IPS-18c (cell line): Measurements from ENCODE around the gene CARMIL1.

Source experiments
- H3K4me3 ChIP-seq: 2 replicates; pipeline ENCODE4 v1.7.0; 2013; ENCODE audit warnings: low read depth, mild to moderate bottlenecking, low read length, moderate library complexity; ENCODE audit not compliant: insufficient read depth
- H3K9me3 ChIP-seq: one replicate; pipeline ENCODE4 v1.6.1; 2013; ENCODE audit warnings: mild to moderate bottlenecking, low read length, moderate library complexity; ENCODE audit not compliant: control insufficient read depth, insufficient read depth

The CARMIL1 gene

DNA sequence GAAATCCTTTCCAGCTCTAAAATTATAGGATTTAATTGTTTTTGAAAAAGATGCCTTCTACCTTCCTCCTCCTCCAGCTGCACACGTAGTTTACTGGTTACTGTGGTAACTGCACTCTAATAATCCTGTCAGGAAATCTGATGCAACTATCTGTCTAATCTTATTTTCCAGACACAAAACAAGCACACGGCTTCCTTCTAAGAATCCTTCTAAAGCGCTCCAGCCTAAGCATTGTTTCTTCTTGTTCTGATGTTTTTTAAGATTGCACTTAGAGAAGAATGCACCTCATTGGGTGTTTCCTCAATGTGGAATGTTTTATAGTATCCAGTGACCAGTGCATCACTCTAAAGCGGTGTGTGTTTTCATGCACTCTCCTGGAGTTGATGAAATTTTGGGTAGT is 63.6 kb downstream of the CARMIL1 start:
- no peaks in the 10 kb centered on the region for H3K9me3 ChIP-seq
- H3K4me3 ChIP-seq: no peak overlapping the region

DNA sequence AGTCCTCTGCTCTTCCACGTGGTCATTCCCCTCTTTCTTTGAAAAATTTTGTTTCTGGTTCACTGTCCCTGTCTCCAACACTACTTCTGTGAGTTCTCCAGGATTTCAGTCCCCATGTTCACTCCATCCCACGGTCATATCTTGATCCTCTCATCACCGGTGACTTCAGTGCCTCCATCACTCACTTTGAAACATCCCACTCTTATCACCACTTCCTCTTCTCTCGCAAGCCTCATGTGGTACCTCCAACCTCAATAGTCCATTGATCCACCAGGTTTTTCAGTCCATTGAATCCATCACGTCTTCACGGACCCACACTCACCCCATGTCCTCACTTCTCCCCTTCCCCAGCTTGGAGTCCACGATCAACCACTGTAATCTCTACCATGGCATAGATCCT is 64.8 kb downstream of the CARMIL1 start:
- Histone ChIP-seq H3K9me3 (no peaks in the 10 kb centered on the region), H3K4me3 (no peak overlapping the region)

DNA sequence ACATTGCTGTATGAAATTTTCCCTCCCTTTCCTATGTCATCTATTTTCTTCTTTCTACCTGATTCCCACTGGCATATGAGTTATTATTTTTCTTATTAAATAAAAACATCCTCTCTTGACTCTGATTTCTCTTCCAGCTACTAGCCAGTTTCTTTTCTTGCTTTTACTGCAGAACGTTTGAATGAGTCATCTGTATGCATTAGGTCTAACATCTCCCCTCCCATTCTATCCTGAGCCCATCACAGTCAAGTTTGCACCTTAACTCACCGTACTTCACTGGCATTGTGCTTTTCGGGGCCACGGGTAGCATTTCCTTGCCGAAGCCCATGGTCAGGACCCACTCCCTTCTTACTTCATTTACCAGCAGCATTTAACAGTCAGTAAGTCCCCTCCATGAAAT is 65.7 kb downstream of the CARMIL1 start:
- H3K9me3 ChIP-seq: no peaks in the 10 kb centered on the region
- H3K4me3 ChIP-seq: no peak overlapping the region

DNA sequence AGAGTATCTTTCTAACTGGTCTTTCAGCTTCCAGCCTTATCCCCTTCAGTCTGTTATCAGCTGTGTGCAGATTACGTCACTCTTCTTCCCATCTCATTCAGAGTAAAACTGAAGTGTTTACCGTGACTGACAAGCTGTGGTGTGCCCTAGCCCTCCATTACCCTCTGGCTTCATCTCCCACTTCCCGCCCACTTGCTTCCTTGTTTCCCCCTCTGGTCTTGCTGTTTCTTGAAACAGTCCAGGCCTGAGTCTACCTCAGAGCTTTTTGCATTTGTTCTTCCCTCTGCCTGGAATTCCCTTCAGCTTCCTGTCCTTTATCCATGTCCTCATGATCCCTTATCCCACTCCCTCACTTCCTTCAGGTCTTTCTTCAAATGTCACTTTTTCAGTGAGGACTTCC is 66.9 kb downstream of the CARMIL1 start:
- Histone ChIP-seq H3K4me3 (no peak overlapping the region), H3K9me3 (no peaks in the 10 kb centered on the region)

DNA sequence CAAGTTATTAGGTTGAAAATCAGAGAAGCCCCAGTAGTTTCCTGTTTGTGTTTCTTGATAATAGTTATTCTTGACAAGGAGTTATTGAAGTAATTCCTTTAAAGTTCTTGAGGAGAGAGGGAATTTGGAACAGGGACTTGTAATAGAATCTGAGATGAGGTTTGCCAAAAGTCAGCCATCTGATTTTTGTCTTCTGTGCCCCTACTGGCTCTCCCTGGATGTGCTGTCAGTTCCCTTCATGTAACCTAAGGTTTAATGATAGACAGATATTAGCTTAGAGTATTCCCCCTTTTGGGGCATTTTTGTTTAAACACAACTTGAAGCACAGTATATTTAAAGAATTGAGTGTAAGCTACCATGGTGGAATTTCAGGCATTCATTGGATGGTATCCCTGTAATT is 71.4 kb downstream of the CARMIL1 start:
- Histone ChIP-seq H3K9me3 (no peaks in the 10 kb centered on the region), H3K4me3 (no peak overlapping the region)

DNA sequence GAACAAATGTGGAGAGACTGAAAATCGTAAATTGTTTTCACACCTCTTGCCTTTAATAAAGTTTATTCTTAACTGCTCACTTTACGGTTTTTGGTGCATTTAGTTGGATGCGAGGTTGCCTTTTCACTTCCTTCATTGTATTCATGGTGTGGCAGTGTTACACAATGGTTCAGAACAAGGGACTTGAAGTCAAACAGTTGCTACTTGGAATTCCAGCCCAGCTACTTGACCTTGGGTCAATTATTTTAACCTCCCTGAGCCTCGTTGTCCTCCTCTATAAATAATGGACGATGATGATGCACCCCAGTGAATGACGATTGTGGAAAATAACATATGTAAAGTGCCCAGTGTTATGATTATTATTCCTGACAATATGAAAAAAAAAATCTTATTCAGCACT is 72.3 kb downstream of the CARMIL1 start:
- H3K9me3 ChIP-seq: no peaks in the 10 kb centered on the region
- no peak overlapping the region for H3K4me3 ChIP-seq

DNA sequence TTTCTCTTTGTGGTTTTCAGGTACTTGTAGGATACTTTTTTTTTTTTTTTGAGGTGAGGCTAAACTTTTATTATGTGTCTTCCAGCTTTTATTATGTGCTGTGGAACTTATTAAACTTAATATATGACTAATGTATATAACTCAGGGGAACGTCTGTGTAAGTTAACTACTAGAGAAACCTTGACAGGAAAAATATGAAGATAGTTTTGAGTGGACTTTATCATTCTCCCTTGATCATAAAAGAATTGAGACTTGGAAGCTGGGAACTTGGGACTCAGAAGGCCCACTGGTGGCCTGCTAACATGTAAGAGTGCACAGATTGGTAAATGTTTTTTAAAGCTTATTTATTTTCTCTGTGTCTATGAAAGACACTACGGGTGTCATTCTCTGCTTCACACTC is 73.1 kb downstream of the CARMIL1 start:
- Histone ChIP-seq H3K9me3 (no peaks in the 10 kb centered on the region), H3K4me3 (no peak overlapping the region)

DNA sequence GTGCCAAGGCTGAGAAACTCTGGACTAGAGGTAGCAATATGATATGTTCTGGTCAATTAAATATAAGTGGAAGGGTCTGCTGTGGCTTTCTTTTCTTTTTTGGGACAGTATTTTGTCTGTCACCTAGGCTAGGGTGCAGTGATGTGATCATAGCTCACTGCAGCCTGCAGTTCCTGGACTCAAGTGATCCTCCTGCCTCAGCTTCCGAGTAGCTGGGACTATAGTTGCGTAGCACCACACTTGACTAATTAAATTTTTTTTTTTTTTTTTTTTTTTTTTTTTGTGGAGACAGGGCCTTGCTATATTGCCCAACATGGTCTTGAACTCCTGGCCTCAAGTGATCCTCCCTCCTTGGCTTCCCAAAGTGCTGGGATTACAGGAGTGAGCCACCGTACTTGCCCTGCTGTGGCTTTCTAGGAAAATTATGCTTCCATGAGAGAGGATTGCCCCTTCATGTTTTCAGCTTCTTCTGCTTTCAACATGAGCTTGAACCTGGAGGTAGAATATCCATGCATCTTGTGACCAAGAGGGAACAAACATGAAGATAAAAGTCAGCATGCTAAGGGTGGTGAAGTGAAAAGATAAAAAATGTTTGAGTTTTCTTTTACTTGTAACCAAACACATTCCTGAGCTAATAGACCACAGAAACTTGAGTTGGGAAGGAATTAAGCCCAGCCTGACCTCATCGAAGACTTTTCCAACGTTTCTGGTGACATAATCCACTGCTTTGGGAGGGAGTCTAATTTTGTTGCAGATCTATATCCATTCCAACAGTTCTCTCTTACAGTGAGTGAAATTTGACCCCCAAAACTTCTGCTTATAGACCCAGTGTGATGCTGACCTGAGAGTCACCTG is 75.1 kb downstream of the CARMIL1 start:
- no peaks in the 10 kb centered on the region for H3K9me3 ChIP-seq
- no peak overlapping the region for H3K4me3 ChIP-seq

DNA sequence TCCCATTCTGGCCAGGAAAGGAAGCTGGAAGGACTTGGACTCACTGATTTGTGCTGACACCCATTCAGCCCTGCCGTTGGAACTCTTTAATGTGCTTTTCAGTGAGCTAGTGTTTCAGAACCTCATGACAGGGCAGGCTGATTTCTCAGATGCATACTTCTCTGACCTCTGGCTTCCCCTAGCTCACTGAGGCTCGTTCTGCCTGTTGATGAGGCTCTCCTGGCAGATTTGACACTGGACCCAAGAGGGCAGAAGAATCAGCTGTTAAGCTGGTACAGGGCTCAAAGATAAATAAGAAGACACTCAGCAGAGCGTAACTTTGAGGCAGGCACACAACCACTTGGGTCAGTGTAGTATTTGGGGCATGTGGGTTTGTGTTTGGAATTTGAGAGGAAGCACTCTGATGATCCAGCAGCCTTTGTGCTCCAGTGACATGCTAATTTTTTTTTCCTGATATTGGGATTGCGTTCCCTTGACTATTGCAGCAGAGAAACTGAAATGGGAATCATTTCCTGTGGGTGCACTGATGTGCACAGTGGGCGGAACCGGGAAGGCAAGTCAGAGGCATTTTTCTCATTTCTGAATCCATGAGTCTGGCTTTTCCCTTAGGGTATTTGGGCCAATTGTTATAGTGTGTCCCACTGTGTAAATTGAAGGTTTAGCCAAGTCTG is 80.2 kb downstream of the CARMIL1 start:
- no peak overlapping the region for H3K4me3 ChIP-seq

DNA sequence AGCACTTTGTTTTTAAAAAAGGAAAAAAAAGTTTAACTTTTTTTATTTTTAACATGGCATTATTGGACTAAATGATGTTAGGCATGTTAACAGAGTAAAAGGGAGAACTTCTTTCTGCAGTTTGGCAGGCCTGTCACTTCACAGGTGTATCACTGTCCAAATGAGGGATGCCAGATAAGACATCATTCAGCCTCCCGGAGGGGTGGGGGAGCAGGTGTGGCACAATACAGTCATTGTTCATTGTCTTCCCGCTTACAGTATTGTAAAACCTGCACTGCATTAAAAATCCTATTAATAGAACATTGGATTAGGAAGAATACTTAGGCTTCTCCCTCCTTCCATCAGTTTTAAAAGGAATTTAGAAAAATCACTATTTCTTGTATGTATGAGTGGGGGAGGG is 80.7 kb downstream of the CARMIL1 start:
- no peak overlapping the region for H3K4me3 ChIP-seq
- no peaks in the 10 kb centered on the region for H3K9me3 ChIP-seq

More for the DNA sequence above, 80.2 kb downstream of the CARMIL1 start:
- H3K9me3 ChIP-seq: no peaks in the 10 kb centered on the region

DNA sequence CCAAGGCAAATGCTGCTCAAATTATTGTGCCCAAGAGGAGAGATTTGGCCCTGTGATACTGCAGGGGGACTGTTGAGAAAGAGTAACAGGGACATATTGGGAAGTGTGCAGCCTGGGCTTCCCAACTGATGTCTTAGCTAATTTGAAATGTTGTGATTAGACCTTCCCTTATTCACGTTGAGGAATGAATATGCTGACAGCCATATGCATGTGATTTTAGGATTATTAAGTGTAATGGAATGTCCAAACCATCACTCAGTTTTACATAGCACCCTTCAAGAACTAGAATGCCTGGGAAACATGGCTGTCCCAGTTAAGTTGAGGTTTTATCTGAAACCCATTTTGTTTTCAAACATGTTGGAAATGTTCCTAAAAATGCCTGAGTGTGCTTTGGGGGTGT is 81.4 kb downstream of the CARMIL1 start:
- H3K9me3 ChIP-seq: no peaks in the 10 kb centered on the region
- H3K4me3 ChIP-seq: no peak overlapping the region

DNA sequence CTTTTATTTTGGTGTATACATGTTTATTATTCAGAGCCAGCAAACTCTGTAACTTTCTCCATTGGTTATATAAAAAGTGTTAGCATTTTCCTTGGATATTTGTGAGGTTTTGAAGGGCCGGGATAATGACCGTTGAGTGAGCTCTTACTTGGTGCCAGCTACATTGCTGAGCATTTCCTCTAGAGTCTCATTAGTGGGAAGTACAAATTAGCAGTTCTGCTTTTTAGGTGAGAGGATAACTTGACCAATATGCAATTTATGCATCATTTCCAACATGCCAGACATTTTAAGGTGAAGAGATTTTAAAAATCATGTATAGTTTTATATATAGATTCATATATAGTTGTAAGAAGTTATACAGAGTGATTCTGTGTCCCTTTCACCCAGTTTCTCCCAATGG is 84.3 kb downstream of the CARMIL1 start:
- Histone ChIP-seq H3K9me3 (no peaks in the 10 kb centered on the region), H3K4me3 (no peak overlapping the region)

DNA sequence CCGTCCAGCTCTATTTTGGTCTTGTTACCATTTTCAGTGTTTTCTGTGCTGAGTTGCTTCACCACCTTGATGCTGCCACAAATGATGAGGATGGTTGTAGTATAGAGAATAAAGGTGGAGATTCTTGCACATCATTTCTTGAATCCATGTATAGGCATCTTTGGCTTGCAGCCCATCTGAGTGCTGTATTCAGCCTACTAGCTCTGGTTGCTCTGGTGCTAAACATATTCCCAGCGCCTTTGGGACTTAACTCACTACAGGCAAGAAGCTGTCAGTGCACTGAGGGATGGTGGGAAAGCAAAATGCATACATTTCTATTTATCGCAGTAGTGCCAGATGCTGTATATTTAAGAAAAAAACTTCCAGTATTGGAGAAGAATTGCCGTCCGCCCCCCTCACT is 86.0 kb downstream of the CARMIL1 start:
- no peaks in the 10 kb centered on the region for H3K9me3 ChIP-seq
- no peak overlapping the region for H3K4me3 ChIP-seq

DNA sequence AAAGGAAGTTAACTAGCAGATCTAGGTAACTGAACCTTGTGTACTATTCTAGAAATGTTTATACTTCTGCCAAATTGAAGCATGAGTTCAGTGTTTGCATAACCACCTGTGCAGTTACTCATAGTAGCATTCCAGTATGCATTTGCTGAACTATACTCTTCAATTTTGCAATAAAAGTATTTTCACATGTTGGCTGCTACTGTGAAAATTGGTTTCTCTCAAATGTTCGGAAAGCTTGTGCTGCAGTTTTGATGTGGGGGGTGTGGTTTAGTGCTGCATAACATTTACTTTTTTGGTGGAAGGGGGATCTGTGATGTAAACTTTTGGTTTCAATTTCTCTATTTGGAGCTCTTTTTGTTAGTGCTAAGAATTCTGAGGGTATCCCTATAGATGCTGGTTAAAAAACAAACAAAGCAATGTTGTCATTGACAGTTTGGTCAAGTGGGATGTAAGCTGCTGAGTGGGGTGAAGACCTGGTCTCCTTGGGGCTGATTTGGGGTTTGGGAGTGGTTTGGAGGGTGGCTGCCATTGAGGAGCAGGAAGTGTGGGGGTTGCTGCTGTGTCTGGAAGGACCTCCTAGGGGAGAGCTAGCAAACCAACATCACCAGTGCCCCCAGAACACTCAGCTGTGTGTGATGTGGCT is 87.8 kb downstream of the CARMIL1 start:
- H3K4me3 ChIP-seq: no peak overlapping the region
- H3K9me3 ChIP-seq: no peaks in the 10 kb centered on the region

DNA sequence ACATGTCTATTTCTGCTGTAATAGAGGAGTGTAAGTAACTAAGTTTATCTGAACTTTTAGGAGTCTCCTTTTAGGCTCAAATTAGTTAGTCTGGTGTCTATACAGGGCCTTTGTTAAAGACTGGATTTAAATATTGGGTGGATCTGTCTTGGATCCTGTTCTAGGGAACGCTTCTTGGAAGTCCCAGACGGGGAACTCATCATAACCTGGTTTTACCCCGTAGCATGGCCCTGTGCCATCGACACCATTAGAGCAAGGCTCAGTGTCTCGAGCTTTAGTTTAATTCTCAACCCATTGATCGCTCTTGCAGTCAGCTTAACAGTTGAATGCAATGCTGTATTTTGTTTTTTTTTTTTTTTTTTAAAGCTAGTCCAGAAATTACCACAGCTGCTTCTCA is 89.9 kb downstream of the CARMIL1 start:
- H3K9me3 ChIP-seq: no peaks in the 10 kb centered on the region

DNA sequence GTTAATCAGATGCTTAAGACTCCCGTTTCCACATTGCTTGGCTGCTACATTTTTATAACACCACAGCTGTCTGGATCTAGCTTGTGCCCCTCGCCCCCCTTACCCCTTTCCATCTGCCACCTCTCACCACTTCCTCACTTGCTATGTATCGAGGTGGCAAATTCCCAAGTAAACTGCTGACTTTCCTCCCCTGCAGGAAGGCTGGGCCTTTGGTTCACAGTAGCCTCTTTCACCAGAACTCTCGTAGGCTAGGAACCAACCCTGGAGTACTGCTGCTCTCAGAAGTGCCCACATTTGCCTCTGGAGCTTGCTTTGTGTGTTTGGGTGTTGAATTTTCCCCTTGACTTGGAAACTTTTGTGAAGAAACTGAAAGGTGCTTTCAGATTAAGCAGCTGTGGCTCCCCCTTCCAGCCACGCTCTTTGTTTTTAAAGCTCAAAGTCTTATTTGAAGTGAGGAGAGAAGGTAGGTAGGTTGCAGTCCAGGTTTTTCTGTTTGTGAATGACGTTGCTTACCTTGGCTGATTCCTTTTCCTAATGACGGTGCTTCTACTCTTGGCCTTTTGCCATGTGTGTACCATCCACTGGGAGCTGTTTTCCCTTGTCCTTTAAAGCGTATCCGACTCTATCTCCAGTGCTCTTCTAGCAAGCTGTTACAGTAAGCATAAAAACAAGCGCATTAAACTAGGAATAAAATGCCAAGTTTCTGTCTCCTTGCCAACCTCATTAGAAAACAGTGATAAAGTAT is 90.4 kb downstream of the CARMIL1 start:
- H3K9me3 ChIP-seq: no peaks in the 10 kb centered on the region
- no peak overlapping the region for H3K4me3 ChIP-seq

More for the DNA sequence above, 89.9 kb downstream of the CARMIL1 start:
- H3K4me3 ChIP-seq: no peak overlapping the region

DNA sequence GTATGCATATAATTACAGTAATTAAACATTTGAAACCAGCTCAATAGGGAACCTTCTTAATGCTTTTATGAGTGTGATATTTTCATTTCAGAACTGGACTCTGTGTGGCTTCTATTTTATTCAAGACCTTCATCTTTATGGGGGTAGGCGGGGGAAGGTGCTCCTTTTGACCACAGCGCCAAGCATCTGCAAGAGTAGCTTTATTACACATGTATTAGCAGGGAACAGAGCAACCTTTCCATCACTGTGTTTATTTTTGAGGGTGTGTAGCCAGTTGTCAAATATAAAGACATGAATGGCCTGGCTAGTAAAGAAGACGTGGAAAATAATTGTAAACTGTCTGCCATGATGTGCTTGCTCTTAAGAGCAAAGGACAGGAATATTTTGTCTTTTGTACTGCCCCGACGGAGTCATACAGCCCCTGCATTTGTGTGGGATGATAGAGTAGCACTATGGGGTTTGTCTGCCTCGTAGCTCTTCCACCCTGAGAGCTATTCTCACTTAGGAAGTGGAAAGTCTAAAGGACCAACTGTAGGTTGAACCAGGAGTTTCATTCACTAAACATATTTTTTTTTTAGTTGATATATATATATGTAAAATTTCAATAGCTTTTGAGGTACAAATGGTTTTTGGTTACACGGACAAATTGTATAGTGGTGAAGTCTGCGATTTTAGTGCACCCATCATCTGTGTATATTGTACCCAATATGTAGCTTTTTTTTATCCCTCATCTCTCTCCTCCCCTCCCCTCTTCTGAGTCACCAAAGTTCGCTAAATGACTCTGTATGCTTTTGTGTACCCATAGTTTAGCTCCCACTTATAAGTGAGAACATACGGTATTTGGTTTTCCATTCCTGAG is 91.2 kb downstream of the CARMIL1 start:
- Histone ChIP-seq H3K4me3 (no peak overlapping the region), H3K9me3 (no peaks in the 10 kb centered on the region)
